ENCODE results near the gene PGAP2. TPM values are rescaled to one million over a fixed set of nuclear protein-coding genes. Genes with fewer than 3 reads are reported as not detected.

PGAP2 gene
- total and polyA plus RNA-seq, 2 donors (not counting 1 experiment from before 2014, with no cell fraction given) = 20.5 to 47.1 TPM

DNA sequence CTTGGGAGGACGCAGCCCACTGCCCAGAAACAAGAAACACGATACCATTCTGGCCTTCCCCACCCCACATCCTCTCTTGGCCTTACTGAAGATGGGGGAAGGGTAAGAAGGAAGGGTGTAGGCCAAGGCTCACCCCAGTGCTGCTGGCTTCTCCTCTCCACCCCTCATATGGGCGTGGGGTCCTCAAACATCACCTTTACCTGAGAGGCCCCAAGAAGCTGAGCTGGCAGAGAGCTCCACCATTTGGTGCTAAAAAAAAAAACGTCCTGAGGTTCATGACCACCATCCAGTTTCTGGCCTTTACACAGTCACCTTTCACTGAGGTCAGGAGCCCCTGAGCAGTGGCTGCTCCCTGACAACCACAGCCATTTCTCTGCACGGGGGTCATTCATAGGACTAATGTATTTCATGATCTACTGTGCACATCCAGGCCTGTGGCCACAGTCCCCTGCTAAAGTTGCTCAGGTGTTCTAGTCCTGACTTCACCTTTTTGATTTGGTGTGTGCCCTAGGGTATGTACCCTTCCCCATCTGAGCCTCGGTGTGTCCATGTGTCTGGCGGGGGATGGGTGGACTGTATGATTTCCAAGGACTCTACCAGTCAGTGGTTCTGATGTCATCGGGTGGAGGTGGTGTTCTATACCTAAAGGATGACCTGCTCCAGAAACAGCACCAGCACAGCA is 17.3 kb downstream of the PGAP2 start:
- Histone ChIP-seq H3K4me2 (replicated peaks; ENCODE audit: low read depth, low read length, poor library complexity, severe bottlenecking) (peak overlapping the region; percentile 16), H4K20me1 (ENCODE audit: control insufficient read depth, insufficient read depth, low read length, poor library complexity, severe bottlenecking) (peaks cover 20% of the 10 kb centered on the region), H3K4me1 (ENCODE audit: control insufficient read depth in 2 of 2, insufficient read depth in 2 of 2, low read length in 2 of 2) (peaks cover 13 to 16% of the 10 kb centered on the region in 2 donors), H3K9ac (ENCODE audit: low read length) (no peak overlapping the region), H3K36me3 (replicated peaks in 1 of 2; ENCODE audit: control extremely low read depth in 1 of 2, control insufficient read depth in 1 of 2, extremely low read depth in 1 of 2, insufficient read depth in 2 of 2, low read length in 1 of 2) (peaks cover 0 to 45% of the 10 kb centered on the region in 2 experiments), H3K27ac (ENCODE audit: low read length in 2 of 2) (peak overlapping the region in 1 of 2 donors; percentile 74), H3K79me2 (ENCODE audit: control insufficient read depth, insufficient read depth, low read length) (peaks cover 32% of the 10 kb centered on the region), H2AFZ (ENCODE audit: insufficient read depth, low read depth, low read length, poor library complexity, severe bottlenecking) (no peak overlapping the region), H3K9me3 (ENCODE audit: control extremely low read depth in 1 of 3, control insufficient read depth in 2 of 3, insufficient read depth in 1 of 3, low read length in 2 of 3) (no peaks in the 10 kb centered on the region), H3K4me3 (ENCODE audit: control extremely low read depth in 1 of 5, extremely low read depth in 1 of 5, insufficient read depth in 1 of 5, low read depth in 2 of 5, low read length in 4 of 5) (no peak overlapping the region), H3K27me3 (replicated peaks in 1 of 4; ENCODE audit: control extremely low read depth in 1 of 4, control insufficient read depth in 3 of 4, insufficient read depth in 4 of 4, low read length in 3 of 4) (no peaks in the 10 kb centered on the region)
- CTCF ChIA-PET = interaction anchor here (0.7 to 3.3 kb wide), 21 partner anchors 8 to 247 kb away, joined by 3 to 33 read pairs (median 6); partner anchors contain the start of genes PGAP2, RHOG and STIM1
- Mint-ChIP-seq H3K27ac (peak overlapping the region; percentile 82), H3K27me3 (no peaks in the 10 kb centered on the region), H3K9me3 (ENCODE audit: insufficient read depth) (no peaks in the 10 kb centered on the region), H3K4me3 (no peak overlapping the region), H3K4me1 (peaks cover 26% of the 10 kb centered on the region)
- DNase-seq (no peak), ATAC-seq (ENCODE audit: low read depth) (no peak)
- POLR2A ChIA-PET = interaction anchor here (2.8 kb wide), 1 partner anchor 15 kb away, joined by 12 read pairs; the partner anchor contains the start of gene RHOG
- 68% methylated on average over 5 of the region's 8 CpGs for WGBS (ENCODE audit: insufficient coverage)
- TF ChIP-seq CTCF (IDR thresholded peaks at IDR 0.05) = no peak
- intact Hi-C loops (cut with micrococcal nuclease) = no loop called here

DNA sequence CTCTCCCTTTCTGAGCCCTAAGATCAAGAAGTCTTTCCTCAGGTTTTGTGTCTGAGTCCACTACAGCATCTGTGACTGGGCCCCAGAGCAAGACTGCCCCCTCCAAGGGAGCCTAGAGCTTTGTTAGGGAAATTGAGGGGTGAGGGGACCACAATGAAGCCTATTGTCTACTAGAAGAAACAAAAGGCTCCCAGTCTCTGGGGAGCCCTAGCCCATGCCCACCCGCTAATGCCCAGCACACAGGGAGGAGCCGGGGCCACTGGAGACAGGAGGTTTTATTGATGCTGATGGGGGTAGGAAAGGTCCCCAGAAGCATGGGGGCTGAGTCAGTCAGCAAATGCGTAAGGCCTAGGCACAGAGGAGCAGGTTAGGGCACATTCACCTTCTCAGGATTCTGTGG is 18.4 kb downstream of the PGAP2 start:
- Histone ChIP-seq H4K20me1 (ENCODE audit: control insufficient read depth, insufficient read depth, low read length, poor library complexity, severe bottlenecking) (peaks cover 31% of the 10 kb centered on the region), H3K79me2 (ENCODE audit: control insufficient read depth, insufficient read depth, low read length) (peaks cover 43% of the 10 kb centered on the region), H3K27me3 (replicated peaks in 1 of 4; ENCODE audit: control extremely low read depth in 1 of 4, control insufficient read depth in 3 of 4, insufficient read depth in 4 of 4, low read length in 3 of 4) (no peaks in the 10 kb centered on the region), H3K4me1 (ENCODE audit: control insufficient read depth in 2 of 2, insufficient read depth in 2 of 2, low read length in 2 of 2) (peaks cover 23 to 27% of the 10 kb centered on the region in 2 donors), H3K36me3 (replicated peaks in 1 of 2; ENCODE audit: control extremely low read depth in 1 of 2, control insufficient read depth in 1 of 2, extremely low read depth in 1 of 2, insufficient read depth in 2 of 2, low read length in 1 of 2) (peaks cover 0 to 55% of the 10 kb centered on the region in 2 experiments), H3K4me3 (ENCODE audit: control extremely low read depth in 1 of 5, extremely low read depth in 1 of 5, insufficient read depth in 1 of 5, low read depth in 2 of 5, low read length in 4 of 5) (no peak overlapping the region), H3K4me2 (replicated peaks; ENCODE audit: low read depth, low read length, poor library complexity, severe bottlenecking) (no peak overlapping the region), H2AFZ (ENCODE audit: insufficient read depth, low read depth, low read length, poor library complexity, severe bottlenecking) (no peak overlapping the region), H3K9ac (ENCODE audit: low read length) (no peak overlapping the region), H3K27ac (ENCODE audit: low read length in 2 of 2) (peak overlapping the region in 1 of 2 donors; percentile 35), H3K9me3 (ENCODE audit: control extremely low read depth in 1 of 3, control insufficient read depth in 2 of 3, insufficient read depth in 1 of 3, low read length in 2 of 3) (no peaks in the 10 kb centered on the region)
- H3K4me1 Mint-ChIP-seq = peaks cover 37% of the 10 kb centered on the region
- no peaks in the 10 kb centered on the region for H3K9me3 Mint-ChIP-seq (ENCODE audit: insufficient read depth)
- ChIA-PET POLR2A (interaction anchor here (0.6 to 1.3 kb wide), 2 partner anchors 15 to 165 kb away, joined by 4 to 6 read pairs; partner anchors contain the start of gene RHOG), CTCF (interaction anchor here (0.7 to 3.3 kb wide), 6 partner anchors 12 to 246 kb away, joined by 3 to 33 read pairs (median 4); partner anchors contain the start of gene RHOG)
- 100% methylated on average over 3 of the region's 3 CpGs for WGBS (ENCODE audit: insufficient coverage)
- intact Hi-C loops (cut with micrococcal nuclease) = no loop called here
- ATAC-seq (ENCODE audit: low read depth) (no peak), DNase-seq (no peak)
- no peaks in the 10 kb centered on the region for H3K27me3 Mint-ChIP-seq
- H3K27ac Mint-ChIP-seq = peak overlapping the region; percentile 53
- TF ChIP-seq EZH2 (IDR thresholded peaks at IDR 0.05; ENCODE audit: borderline replicate concordance, insufficient read depth, low read depth, low read length, poor library complexity, severe bottlenecking) = no peak
- TF ChIP-seq CTCF (IDR thresholded peaks at IDR 0.05) = no peak
- H3K4me3 Mint-ChIP-seq = no peak overlapping the region

Measured in B cell (primary cell).